HG02852 (cell line): Measurements from ENCODE around the gene ATP8A2.
"Not testable (repeated sequence)": the region's sequence is repeated elsewhere in the genome, so short reads cannot be mapped to it uniquely, and the experiment has no call there.

ENCODE experiments used
- ATAC-seq: cut with Tn5 transposase; IDR thresholded peaks from one replicate; pipeline ENCODE4 v1.9.1; 2021; ENCODE audit warnings: mild to moderate bottlenecking, moderate library complexity; ENCODE audit not compliant: unreplicated experiment

The ATP8A2 gene

GRCh38 chr13:26053418-26053980, 681.7 kb downstream of the ATP8A2 start:
- no peak for ATAC-seq

GRCh38 chr13:26054896-26055295, 683.1 kb downstream of the ATP8A2 start:
- ATAC-seq, result no peak

GRCh38 chr13:26058704-26059103, 686.9 kb downstream of the ATP8A2 start:
- no peak for ATAC-seq

GRCh38 chr13:26060357-26060756, 688.6 kb downstream of the ATP8A2 start:
- no peak for ATAC-seq

GRCh38 chr13:26061256-26061655, 689.5 kb downstream of the ATP8A2 start:
- ATAC-seq, result no peak

- ATAC-seq, result no peak
Measured at GRCh38 chr13:26061947-26062346, 690.2 kb downstream of the ATP8A2 start.

- ATAC-seq, result no peak
Measured at GRCh38 chr13:26062853-26063444, 691.2 kb downstream of the ATP8A2 start.

GRCh38 chr13:26066492-26066891, 694.7 kb downstream of the ATP8A2 start:
- not testable (repeated sequence) for ATAC-seq

- no peak for ATAC-seq
Measured at GRCh38 chr13:26067601-26068000, 695.8 kb downstream of the ATP8A2 start.

GRCh38 chr13:26068372-26068771, 696.6 kb downstream of the ATP8A2 start:
- ATAC-seq, result not testable (repeated sequence)

- ATAC-seq, result not testable (repeated sequence)
Measured at GRCh38 chr13:26069642-26070041, 697.9 kb downstream of the ATP8A2 start.

- no peak for ATAC-seq
Measured at GRCh38 chr13:26071691-26072090, 699.9 kb downstream of the ATP8A2 start.

GRCh38 chr13:26072335-26072734, 700.6 kb downstream of the ATP8A2 start:
- not testable (repeated sequence) for ATAC-seq

- ATAC-seq, result no peak
Measured at GRCh38 chr13:26074706-26075105, 702.9 kb downstream of the ATP8A2 start.
